ENCODE data around the gene FAM222B.

The FAM222B gene

DNA sequence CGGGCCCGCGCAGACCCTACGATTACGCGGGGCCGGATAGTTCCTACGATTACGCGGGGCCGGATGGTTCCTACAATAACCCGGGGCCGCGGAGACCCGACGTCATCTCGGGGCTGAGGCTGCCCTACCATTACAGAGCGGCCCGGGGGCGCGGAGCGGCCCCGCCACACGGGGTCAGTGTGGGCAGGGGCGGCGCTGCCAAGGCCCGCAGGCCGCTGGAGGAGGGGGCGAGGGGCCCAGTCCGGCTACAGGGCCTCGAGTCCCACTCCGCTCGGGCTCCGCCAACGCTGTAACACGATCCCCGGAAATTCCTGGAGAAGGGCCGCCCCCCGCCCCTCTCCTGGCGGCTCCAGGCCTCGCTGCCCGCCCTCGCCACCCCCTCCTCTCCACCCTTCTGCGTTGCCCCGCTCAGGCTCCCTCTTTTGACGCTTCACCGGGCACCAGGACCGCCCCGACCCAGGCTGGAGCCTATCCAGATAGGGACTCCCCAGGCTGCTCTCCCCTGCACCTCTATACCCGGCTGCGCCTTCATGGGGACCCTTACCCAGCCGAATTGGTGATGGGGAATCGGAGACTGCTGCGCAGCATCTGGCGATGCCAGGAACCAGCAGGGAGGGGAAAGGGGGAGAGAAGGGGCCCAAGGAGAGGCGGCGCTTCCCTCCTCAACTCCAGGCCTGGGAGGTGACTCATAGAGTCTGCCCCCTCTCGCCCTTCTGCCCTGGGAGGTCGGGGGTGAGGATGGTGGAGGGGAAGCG lies 124.8 kb downstream of the FAM222B start, which contains the start of gene RAB34:
Gene RAB34 (minus strand): TSS at position 291 of the 755 bp plus-strand sequence. CDS start 602 bp downstream, outside the sequence.
- H3K4me1 Mint-ChIP-seq = peaks cover 76% of the 10 kb centered on the region

DNA sequence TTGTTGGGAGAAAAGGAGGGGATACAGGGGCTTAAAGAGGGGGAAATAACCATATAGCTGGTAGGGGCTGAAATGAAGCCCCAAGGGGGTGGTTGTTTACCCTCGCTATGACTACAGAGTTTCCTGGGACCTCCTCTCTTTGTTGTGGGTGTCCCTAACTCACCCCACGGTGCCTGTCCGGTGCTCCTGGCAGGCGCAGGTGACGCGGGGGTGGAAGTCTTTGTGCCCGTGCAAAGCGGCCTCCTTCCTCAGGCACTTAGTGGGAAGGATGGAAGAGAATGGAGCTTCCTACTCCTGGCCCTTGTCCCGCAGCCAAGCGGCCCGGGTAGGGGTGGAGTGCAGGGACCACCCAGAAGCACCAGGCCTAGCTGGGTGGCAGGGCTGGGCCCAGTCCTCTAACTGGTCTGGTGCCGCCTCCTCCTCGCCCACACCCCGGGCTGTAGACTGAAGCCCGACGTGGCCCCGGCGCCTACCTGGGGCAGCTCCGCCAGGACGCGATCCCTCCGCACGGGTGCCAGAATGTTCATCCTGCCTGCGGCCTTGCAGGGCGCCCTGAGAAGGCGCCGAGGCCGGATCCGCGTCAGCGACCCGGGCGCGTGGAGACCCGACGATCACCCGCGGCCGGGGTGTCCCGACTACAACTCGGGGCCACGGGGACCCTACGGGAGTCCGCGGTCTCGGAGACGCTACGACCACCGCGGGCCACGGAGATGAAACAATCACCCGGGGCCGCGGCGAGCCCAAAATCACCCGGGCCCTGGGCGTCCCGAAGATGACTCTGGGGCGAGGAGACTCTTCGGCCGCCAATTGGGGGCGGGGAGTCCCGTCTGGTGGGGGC lies 125.6 kb downstream of the FAM222B start:
- Mint-ChIP-seq H3K4me1 (peaks cover 76% of the 10 kb centered on the region), H3K9me3 (no peaks in the 10 kb centered on the region), H3K27me3 (ENCODE audit: low read depth, poor library complexity) (peaks cover 8% of the 10 kb centered on the region), H3K4me3 (peak overlapping the region; percentile 81), H3K36me3 (ENCODE audit: low read depth) (peaks cover 52% of the 10 kb centered on the region), H3K27ac (peak overlapping the region; percentile 94)
- TF ChIP-seq, protein P1, sequence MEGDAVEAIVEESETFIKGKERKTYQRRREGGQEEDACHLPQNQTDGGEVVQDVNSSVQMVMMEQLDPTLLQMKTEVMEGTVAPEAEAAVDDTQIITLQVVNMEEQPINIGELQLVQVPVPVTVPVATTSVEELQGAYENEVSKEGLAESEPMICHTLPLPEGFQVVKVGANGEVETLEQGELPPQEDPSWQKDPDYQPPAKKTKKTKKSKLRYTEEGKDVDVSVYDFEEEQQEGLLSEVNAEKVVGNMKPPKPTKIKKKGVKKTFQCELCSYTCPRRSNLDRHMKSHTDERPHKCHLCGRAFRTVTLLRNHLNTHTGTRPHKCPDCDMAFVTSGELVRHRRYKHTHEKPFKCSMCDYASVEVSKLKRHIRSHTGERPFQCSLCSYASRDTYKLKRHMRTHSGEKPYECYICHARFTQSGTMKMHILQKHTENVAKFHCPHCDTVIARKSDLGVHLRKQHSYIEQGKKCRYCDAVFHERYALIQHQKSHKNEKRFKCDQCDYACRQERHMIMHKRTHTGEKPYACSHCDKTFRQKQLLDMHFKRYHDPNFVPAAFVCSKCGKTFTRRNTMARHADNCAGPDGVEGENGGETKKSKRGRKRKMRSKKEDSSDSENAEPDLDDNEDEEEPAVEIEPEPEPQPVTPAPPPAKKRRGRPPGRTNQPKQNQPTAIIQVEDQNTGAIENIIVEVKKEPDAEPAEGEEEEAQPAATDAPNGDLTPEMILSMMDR (IDR thresholded peaks at IDR 0.05) = no peak
- DNase-seq = peak; percentile 58

More for the DNA sequence above, 124.8 kb downstream of the FAM222B start, which contains the start of gene RAB34:
- H3K27ac Mint-ChIP-seq = peak within 1 kb of the TSS; percentile 100
- no peaks in the 10 kb centered on the region for H3K9me3 Mint-ChIP-seq
- peak within 1 kb of the TSS; percentile 85 for H3K4me3 Mint-ChIP-seq
- H3K36me3 Mint-ChIP-seq (ENCODE audit: low read depth) = peaks cover 52% of the 10 kb centered on the region
- peak; percentile 94 for DNase-seq
- TF ChIP-seq, protein P1 (IDR thresholded peaks at IDR 0.05) = peak; percentile 53
- peaks cover 8% of the 10 kb centered on the region for H3K27me3 Mint-ChIP-seq (ENCODE audit: low read depth, poor library complexity)

- peaks cover 8% of the 10 kb centered on the region for H3K27me3 Mint-ChIP-seq (ENCODE audit: low read depth, poor library complexity)
- peak overlapping the region; percentile 81 for H3K4me3 Mint-ChIP-seq
- peaks cover 37% of the 10 kb centered on the region for H3K36me3 Mint-ChIP-seq (ENCODE audit: low read depth)
- H3K4me1 Mint-ChIP-seq = peaks cover 68% of the 10 kb centered on the region
- DNase-seq = no peak
- no peaks in the 10 kb centered on the region for H3K9me3 Mint-ChIP-seq
- TF ChIP-seq, protein P1 (IDR thresholded peaks at IDR 0.05) = no peak
- H3K27ac Mint-ChIP-seq = peak overlapping the region; percentile 59
Observed at GRCh38 chr17:28715217-28715616, 127.4 kb downstream of the FAM222B start.

DNA sequence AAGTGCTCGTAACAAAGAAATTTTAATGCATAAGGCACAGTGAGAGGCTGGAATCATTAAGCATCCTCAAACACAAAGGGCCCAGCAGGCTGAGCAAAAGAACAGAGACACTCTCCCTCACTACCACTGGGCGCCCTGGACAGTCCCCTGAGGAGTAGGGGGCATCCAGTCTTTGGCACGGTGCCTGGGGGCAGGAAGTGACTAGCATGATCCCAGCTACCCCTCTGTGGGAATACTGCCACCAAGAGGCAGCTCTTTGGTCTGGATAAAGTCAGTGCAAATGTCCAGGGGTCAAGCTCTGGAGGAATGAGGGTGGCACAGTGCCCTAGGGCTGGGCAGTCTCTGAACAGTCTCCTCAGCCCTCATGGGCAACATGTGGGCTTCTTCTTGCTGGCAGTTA lies 128.3 kb downstream of the FAM222B start:
- Mint-ChIP-seq H3K4me3 (no peak overlapping the region), H3K27ac (no peak overlapping the region), H3K36me3 (ENCODE audit: low read depth) (peaks cover 32% of the 10 kb centered on the region), H3K4me1 (peaks cover 63% of the 10 kb centered on the region), H3K27me3 (ENCODE audit: low read depth, poor library complexity) (peaks cover 3% of the 10 kb centered on the region), H3K9me3 (no peaks in the 10 kb centered on the region)
- TF ChIP-seq, protein P1 (IDR thresholded peaks at IDR 0.05) = no peak
- DNase-seq = no peak

GRCh38 chr17:28712705-28713415 lies 129.7 kb downstream of the FAM222B start:
- H3K27ac Mint-ChIP-seq = no peak overlapping the region
- peaks cover 3% of the 10 kb centered on the region for H3K27me3 Mint-ChIP-seq (ENCODE audit: low read depth, poor library complexity)
- H3K36me3 Mint-ChIP-seq (ENCODE audit: low read depth) = peaks cover 37% of the 10 kb centered on the region
- H3K4me1 Mint-ChIP-seq = peaks cover 57% of the 10 kb centered on the region
- no peaks in the 10 kb centered on the region for H3K9me3 Mint-ChIP-seq
- DNase-seq = no peak
- H3K4me3 Mint-ChIP-seq = peak overlapping the region; percentile 96
- TF ChIP-seq, protein P1 (IDR thresholded peaks at IDR 0.05) = no peak

Measured in nephron progenitor cell (in vitro differentiated cells).